WI38 (cell line): ENCODE measurements around the gene ZC3H10.

Source experiments
- H3K4me3 ChIP-seq: 2 replicates; pipeline ENCODE4 v1.5.1; 2011; ENCODE audit warnings: low read depth, mild to moderate bottlenecking, control low read depth, low read length
- TF ChIP-seq, protein P1 (sequence below): IDR thresholded peaks from 2 replicates; pipeline ENCODE4 v1.5.1; 2012; ENCODE audit warnings: low read depth, mild to moderate bottlenecking, control low read depth, low read length

The ZC3H10 gene

DNA sequence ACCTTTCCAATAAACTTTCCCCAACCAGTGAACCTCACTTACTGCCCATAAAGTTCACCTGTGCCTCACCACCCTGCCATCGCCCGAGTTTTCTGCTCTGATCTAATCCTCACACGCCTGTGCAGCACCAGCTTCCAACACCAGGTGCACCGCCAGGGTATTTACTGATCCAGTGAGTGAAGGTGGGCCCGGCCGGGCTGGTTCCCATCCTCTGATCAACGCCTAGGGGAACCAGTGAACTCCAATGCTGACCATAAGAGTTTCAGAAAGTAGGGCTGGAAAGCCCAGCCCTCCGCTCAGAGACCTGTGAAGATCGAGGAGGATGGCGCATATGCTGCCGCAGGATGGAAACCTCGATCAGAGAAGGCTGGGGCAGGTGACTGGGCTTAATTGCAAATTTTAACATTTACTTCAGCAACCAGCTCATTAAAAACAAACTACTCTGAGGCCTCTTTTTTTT, 33.6 kb downstream of the ZC3H10 start:
- peak overlapping the region; percentile 79 for H3K4me3 ChIP-seq
- TF ChIP-seq, protein P1, sequence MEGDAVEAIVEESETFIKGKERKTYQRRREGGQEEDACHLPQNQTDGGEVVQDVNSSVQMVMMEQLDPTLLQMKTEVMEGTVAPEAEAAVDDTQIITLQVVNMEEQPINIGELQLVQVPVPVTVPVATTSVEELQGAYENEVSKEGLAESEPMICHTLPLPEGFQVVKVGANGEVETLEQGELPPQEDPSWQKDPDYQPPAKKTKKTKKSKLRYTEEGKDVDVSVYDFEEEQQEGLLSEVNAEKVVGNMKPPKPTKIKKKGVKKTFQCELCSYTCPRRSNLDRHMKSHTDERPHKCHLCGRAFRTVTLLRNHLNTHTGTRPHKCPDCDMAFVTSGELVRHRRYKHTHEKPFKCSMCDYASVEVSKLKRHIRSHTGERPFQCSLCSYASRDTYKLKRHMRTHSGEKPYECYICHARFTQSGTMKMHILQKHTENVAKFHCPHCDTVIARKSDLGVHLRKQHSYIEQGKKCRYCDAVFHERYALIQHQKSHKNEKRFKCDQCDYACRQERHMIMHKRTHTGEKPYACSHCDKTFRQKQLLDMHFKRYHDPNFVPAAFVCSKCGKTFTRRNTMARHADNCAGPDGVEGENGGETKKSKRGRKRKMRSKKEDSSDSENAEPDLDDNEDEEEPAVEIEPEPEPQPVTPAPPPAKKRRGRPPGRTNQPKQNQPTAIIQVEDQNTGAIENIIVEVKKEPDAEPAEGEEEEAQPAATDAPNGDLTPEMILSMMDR, result peak; percentile 5; the same call in 1 of the 2 replicates

GRCh38 chr12:56152132-56152755, 34.2 kb downstream of the ZC3H10 start, which contains the start of gene MYL6B:
TSS of gene MYL6B (plus strand) at chr12:56152587. CDS start at chr12:56153919, 1,332 bp downstream.
- TF ChIP-seq, protein P1, result no peak
- peak within 1 kb of the TSS; percentile 79 for H3K4me3 ChIP-seq

DNA sequence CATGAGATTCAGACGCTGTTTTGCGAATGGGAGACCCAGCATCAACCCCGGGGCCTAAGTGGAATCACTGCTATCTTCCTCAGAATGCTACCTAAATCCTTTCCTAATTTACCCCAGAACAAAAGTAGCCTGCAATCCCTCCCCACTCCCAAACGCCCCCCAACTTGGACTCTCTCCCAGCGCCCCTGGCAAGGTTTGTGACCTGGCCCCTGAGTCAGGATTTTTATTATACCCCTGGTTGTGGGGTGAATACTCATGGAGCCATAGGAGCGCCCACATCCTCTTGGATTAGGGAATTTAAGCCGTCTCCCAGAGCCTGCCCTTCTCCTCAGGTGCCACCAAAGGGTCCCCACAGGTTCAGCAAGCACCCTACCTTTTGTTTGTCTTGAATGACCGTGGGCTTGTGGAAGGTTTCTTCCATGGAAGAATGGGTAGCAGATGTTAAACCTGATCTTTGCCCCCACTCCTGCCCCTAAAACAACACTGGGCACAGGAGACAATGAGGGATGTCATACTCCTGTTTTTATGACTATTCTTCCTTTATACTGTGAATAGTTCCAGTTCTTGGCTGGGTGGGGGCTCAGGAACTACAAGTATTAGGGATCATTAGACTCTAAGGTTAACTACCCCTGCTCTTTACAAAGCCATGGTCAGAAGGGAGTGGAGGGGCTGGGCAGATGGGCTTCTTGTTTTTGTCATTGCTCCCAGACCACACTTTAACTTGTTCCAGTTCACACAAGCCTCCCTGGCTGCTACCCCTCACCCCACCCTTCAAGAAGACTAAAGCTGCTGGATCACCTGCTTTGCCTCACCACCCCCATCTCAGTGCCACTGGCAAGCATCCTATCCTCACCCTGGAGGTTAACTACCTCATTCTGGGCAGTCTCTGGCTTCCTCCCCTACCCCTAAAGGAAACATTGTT, 35.0 kb downstream of the ZC3H10 start:
- TF ChIP-seq, protein P1, result no peak
- peak overlapping the region; percentile 79 for H3K4me3 ChIP-seq

DNA sequence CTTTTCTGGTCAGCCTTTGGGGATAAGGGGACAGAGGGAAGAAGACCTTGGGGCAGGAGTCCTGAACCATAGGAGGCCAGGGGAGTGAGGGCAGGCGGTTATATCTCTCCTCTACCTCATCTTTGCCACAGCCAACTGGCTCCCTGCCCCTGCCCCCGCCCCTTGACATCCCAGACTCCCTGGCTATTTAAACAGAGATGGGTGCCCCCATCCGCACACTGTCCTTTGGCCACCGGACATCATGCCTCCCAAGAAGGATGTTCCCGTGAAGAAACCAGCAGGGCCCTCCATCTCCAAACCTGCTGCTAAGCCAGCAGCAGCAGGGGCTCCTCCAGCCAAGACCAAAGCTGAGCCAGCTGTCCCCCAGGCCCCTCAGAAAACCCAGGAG, 35.6 kb downstream of the ZC3H10 start:
- TF ChIP-seq, protein P1, result no peak
- peak overlapping the region; percentile 79 for H3K4me3 ChIP-seq

DNA sequence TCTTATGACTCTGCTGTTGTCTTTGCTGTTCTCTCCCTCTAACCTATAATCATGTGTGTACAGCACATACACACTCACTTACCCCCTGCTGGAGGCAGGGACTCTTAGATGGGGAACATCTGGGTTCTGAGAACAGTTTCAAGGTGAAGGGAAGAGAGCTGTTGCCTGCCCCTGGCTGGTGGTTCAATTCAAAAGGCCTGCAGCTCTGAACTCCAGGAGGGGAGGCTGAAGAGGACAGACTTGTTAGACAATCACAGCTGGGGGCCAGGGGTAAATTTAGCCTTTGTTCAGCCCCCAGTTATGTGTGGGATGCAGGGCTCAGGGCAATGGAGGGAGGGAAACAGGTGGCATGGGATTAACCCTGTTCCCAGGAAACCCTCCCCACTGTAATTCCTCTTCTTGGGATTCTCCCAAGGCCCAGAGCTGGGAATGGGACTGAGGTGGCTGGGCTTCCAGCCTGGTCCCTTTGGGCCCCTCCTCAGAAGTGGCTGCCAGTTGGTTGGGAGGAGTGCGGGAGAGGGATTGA, 36.2 kb downstream of the ZC3H10 start:
- TF ChIP-seq, protein P1, result no peak
- H3K4me3 ChIP-seq, result no peak overlapping the region

GRCh38 chr12:56154818-56155217, 36.8 kb downstream of the ZC3H10 start:
- no peak overlapping the region for H3K4me3 ChIP-seq
- TF ChIP-seq, protein P1, result no peak
